ENCODE results near the gene TPRA1. TPM values are rescaled to one million over a fixed set of nuclear protein-coding genes. Genes with fewer than 3 reads are reported as not detected.

Gene TPRA1
- total and polyA plus RNA-seq, 9 of the 15 experiments (the other 6 are each of a cell fraction or from before 2014, with no cell fraction given) = 0.66 to 21.5 (median 11.1) TPM

- no peak for TF ChIP-seq REST (IDR thresholded peaks at IDR 0.05; ENCODE audit: borderline replicate concordance)
- 0 out of 2 replicates have a peak, but pooled peaks have one; percentile 55 for TF ChIP-seq REST (CRISPR knock-in tag; IDR thresholded peaks at IDR 0.05; ENCODE audit: low read depth)
- TF ChIP-seq ZNF184 (CRISPR knock-in tag; IDR thresholded peaks at IDR 0.05) = no peak
- TF ChIP-seq ZBTB17 (CRISPR knock-in tag; IDR thresholded peaks at IDR 0.05) = no peak
- no peak for TF ChIP-seq ZKSCAN3 (CRISPR knock-in tag; IDR thresholded peaks at IDR 0.05)
- TF ChIP-seq L3MBTL2 (IDR thresholded peaks at IDR 0.05) = no peak
- TF ChIP-seq ATF6 (CRISPR knock-in tag; IDR thresholded peaks at IDR 0.05) = no peak
- TF ChIP-seq ELF1 (tag; IDR thresholded peaks at IDR 0.05) = peak; percentile 19; the same call in 1 of the 2 replicates
- TF ChIP-seq ZNF586 (CRISPR knock-in tag; conservative IDR thresholded peaks at IDR 0.05) = no peak
- TF ChIP-seq KLF10 (CRISPR knock-in tag; IDR thresholded peaks at IDR 0.05) = no peak
- no peak for TF ChIP-seq ZNF274 (IDR thresholded peaks at IDR 0.05; ENCODE audit: borderline replicate concordance, low read depth, low read length)
- no peak for TF ChIP-seq POU5F1 (IDR thresholded peaks at IDR 0.05; ENCODE audit: borderline replicate concordance, low read depth, low read length, partially characterized antibody)
- no peak for TF ChIP-seq COPS2 (conservative IDR thresholded peaks at IDR 0.05)
- no peak for TF ChIP-seq ATF4 (CRISPR knock-in tag; IDR thresholded peaks at IDR 0.05)
- no peak for TF ChIP-seq ZNF511 (CRISPR knock-in tag; IDR thresholded peaks at IDR 0.05)
- TF ChIP-seq RBFOX2 (IDR thresholded peaks at IDR 0.05; ENCODE audit: low read depth, low read length) = peak; percentile 62
- TF ChIP-seq ZNF76 (CRISPR knock-in tag; IDR thresholded peaks at IDR 0.05; ENCODE audit: borderline replicate concordance) = no peak
- no peak for TF ChIP-seq PKNOX1 (IDR thresholded peaks at IDR 0.05)
Measured at GRCh38 chr3:127590282-127590592, 296 bp downstream of the TPRA1 start (continued).
